Nephron progenitor cell (in vitro differentiated cells): ENCODE measurements around the gene DNTT.
A peak's percentile ranks its signal among the peaks of the same experiment; 100 is the strongest.

Experiments used
- DNase-seq: peaks from one replicate; pipeline ENCODE4 v3.0.0; 2021
- H3K27ac Mint-ChIP-seq: 2 replicates; pipeline ENCODE4 v1.8.0; 2021; ENCODE audit warnings: mild to moderate bottlenecking, moderate library complexity, mixed read lengths
- H3K27me3 Mint-ChIP-seq: 2 replicates; pipeline ENCODE4 v1.8.0; 2021; ENCODE audit warnings: mild to moderate bottlenecking, low read depth, mixed read lengths; ENCODE audit not compliant: poor library complexity
- H3K36me3 Mint-ChIP-seq: 2 replicates; pipeline ENCODE4 v1.8.0; 2021; ENCODE audit warnings: low read depth, mixed read lengths
- H3K4me1 Mint-ChIP-seq: 2 replicates; pipeline ENCODE4 v1.8.0; 2021; ENCODE audit warnings: mixed read lengths
- H3K4me3 Mint-ChIP-seq: 2 replicates; pipeline ENCODE4 v1.8.0; 2021; ENCODE audit warnings: mild to moderate bottlenecking, moderate library complexity, mixed read lengths
- H3K9me3 Mint-ChIP-seq: 2 replicates; pipeline ENCODE4 v1.8.0; 2021; ENCODE audit warnings: mild to moderate bottlenecking, moderate library complexity, mixed read lengths
- TF ChIP-seq, protein P1 (sequence below): fragments of 200-600 bp; sonication (generic); IDR thresholded peaks from 2 replicates; pipeline ENCODE4 v1.5.0; 2021; ENCODE audit warnings: antibody characterized with exemption

DNTT gene

DNA sequence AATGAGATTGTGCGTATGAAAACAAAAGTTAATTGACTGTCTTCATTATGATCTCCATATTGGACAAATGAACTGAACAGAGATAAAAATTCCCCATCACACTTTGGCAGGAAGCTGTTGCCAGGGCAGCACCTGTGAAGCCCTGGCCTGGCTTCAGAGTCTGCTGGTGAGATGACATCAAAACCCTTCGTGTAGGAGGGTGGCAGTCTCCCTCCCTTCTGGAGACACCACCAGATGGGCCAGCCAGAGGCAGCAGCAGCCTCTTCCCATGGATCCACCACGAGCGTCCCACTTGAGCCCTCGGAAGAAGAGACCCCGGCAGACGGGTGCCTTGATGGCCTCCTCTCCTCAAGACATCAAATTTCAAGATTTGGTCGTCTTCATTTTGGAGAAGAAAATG lies at the start of gene DNTT:
Gene DNTT, plus strand, starts transcription at position 205 of the 400 bp plus-strand sequence. Its CDS starts 64 bp downstream, at position 269.
- DNase-seq, result no peak
- no peak within 1 kb of the TSS for H3K27ac Mint-ChIP-seq
- TF ChIP-seq, protein P1, sequence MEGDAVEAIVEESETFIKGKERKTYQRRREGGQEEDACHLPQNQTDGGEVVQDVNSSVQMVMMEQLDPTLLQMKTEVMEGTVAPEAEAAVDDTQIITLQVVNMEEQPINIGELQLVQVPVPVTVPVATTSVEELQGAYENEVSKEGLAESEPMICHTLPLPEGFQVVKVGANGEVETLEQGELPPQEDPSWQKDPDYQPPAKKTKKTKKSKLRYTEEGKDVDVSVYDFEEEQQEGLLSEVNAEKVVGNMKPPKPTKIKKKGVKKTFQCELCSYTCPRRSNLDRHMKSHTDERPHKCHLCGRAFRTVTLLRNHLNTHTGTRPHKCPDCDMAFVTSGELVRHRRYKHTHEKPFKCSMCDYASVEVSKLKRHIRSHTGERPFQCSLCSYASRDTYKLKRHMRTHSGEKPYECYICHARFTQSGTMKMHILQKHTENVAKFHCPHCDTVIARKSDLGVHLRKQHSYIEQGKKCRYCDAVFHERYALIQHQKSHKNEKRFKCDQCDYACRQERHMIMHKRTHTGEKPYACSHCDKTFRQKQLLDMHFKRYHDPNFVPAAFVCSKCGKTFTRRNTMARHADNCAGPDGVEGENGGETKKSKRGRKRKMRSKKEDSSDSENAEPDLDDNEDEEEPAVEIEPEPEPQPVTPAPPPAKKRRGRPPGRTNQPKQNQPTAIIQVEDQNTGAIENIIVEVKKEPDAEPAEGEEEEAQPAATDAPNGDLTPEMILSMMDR, result no peak
- H3K4me3 Mint-ChIP-seq, result no peak within 1 kb of the TSS
- no peaks in the 10 kb centered on the region for H3K36me3 Mint-ChIP-seq
- peaks cover 44% of the 10 kb centered on the region for H3K4me1 Mint-ChIP-seq
- H3K27me3 Mint-ChIP-seq, result no peaks in the 10 kb centered on the region
- H3K9me3 Mint-ChIP-seq, result no peaks in the 10 kb centered on the region

DNA sequence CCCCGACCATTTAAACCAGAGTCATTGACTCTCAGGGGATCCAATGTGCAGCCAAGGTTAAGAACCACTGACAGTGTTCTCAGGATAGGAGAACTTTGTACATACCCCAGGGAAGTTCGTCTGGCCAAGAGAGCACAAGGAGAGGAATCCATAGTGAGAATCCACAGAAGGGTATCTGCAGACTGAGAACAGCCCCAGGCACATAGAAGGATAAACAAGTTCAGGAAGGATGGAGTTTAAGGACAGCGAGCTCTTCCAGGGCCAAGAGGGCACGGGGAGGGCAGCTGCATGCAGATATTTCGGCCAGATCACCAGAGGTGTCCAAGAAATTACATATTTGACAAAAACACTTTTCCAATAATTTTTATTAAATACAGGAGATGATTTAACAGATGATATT lies 49.3 kb upstream of the DNTT start:
- peaks cover 21% of the 10 kb centered on the region for H3K4me1 Mint-ChIP-seq
- no peaks in the 10 kb centered on the region for H3K36me3 Mint-ChIP-seq
- TF ChIP-seq, protein P1, result no peak
- peak overlapping the region; percentile 3 for H3K27ac Mint-ChIP-seq
- peaks cover 12% of the 10 kb centered on the region for H3K27me3 Mint-ChIP-seq
- no peaks in the 10 kb centered on the region for H3K9me3 Mint-ChIP-seq
- H3K4me3 Mint-ChIP-seq, result no peak overlapping the region
- no peak for DNase-seq

DNA sequence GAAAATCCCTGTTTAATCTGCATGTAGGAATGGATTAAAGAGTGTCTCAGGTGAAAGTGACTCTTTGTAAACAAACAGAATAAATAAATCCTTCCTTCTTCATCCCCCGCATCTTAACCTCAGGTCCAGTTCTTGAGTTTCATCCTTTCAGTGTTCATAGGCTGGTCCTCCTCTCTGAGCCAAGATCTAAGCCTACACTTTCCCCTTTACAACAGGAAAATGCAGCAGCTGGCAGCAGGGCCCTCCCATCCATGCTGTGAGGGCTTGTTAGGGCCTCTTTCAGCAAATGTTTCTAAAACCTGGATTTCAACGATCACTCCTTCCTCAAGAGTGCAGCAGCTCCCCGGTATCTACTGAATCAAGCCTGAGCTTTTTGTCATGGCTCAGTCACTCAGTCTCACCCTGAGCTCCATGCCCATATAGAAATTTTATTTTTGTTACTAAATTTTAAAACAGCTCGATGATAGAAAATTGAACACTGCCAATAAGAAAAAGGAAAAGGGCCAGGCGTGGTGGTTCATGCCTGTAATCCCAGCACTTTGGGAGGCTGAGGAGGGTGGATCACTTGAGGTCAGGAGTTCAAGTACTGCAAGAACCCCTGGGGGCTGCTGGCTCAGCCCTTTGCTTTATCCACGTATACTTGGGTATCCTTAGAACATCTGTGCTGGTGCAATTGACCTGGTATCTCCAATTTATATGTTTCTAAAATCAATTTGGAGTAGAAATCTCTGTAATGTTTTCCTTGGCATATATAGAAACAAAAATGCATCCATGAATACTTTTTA lies 48.5 kb upstream of the DNTT start:
- Mint-ChIP-seq H3K27me3 (peaks cover 8% of the 10 kb centered on the region), H3K36me3 (no peaks in the 10 kb centered on the region), H3K4me3 (no peak overlapping the region), H3K4me1 (peaks cover 21% of the 10 kb centered on the region), H3K27ac (peak overlapping the region; percentile 73), H3K9me3 (no peaks in the 10 kb centered on the region)
- no peak for DNase-seq
- TF ChIP-seq, protein P1, result no peak

DNA sequence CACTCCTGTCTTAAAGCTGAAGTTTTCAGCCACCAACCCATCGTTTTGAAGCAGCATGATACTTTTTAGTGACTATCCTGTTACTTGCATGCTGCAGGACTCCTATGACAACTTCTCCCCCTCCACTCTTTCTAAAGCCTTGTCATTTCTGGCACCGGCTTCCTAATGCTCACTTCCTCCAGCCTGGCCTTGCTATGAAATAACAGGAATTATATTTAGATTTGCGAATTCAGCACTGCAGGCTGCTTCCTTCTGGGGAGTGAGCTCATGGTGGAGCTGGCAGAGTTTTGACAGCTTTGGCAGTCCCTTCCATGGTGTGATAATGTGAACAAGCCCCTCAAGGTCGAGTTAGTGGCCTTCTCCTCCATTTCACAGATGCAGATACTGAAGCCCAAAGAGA lies 46.3 kb upstream of the DNTT start:
- H3K36me3 Mint-ChIP-seq, result no peaks in the 10 kb centered on the region
- TF ChIP-seq, protein P1, result no peak
- DNase-seq, result no peak
- no peak overlapping the region for H3K27ac Mint-ChIP-seq
- H3K4me3 Mint-ChIP-seq, result no peak overlapping the region
- no peaks in the 10 kb centered on the region for H3K9me3 Mint-ChIP-seq
- peaks cover 20% of the 10 kb centered on the region for H3K4me1 Mint-ChIP-seq
- peaks cover 11% of the 10 kb centered on the region for H3K27me3 Mint-ChIP-seq

DNA sequence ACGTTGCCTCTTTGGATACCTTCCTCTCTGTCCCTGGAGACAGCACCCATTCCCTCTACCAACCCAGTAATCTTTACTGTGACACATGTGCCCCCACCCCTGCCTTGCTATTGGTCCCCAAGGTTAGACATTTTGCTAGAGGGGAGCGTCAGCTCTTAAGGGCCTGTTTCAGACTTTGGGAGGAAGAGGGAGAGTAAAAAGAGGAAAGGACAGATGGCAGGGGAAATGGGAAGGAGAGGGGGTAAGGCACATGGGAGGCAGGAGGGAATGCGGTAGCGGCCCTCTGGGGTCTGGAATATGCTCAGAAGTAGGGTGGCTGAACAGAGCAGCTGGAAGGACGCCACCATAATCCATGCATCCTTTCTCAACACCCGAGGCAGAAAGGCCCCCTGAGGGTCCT lies 45.1 kb upstream of the DNTT start:
- no peak for DNase-seq
- Mint-ChIP-seq H3K9me3 (no peaks in the 10 kb centered on the region), H3K27me3 (peaks cover 13% of the 10 kb centered on the region), H3K27ac (no peak overlapping the region), H3K4me1 (peaks cover 16% of the 10 kb centered on the region), H3K4me3 (no peak overlapping the region), H3K36me3 (no peaks in the 10 kb centered on the region)
- TF ChIP-seq, protein P1, result no peak

DNA sequence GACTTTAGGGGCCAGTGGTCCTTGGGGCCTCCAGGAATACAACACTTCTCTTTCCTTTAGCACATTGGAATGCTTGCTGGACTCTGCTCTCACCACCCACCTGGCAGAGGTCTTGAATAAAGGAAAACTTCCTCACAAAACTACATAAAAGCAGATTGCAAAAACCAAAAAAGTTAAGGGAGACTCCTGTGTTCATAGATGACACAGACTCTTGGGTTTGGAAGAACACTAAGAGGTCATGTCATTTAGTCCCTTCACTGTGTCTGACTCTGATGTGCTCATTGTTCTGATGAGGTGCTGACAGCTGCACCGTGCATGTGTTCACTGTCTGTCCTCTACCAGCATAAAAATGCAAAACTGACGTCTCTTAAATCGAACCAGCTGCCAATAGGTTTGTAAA lies 44.2 kb upstream of the DNTT start:
- Mint-ChIP-seq H3K27me3 (peaks cover 15% of the 10 kb centered on the region), H3K36me3 (no peaks in the 10 kb centered on the region), H3K9me3 (no peaks in the 10 kb centered on the region), H3K27ac (no peak overlapping the region), H3K4me1 (peaks cover 12% of the 10 kb centered on the region), H3K4me3 (no peak overlapping the region)
- no peak for DNase-seq
- TF ChIP-seq, protein P1, result no peak
